ENCODE data around the gene MACF1.
A peak's percentile ranks its signal among the peaks of the same experiment; 100 is the strongest.
"Not testable (repeated sequence)": the region's sequence is repeated elsewhere in the genome, so short reads cannot be mapped to it uniquely, and the experiment has no call there.

MACF1 gene

DNA sequence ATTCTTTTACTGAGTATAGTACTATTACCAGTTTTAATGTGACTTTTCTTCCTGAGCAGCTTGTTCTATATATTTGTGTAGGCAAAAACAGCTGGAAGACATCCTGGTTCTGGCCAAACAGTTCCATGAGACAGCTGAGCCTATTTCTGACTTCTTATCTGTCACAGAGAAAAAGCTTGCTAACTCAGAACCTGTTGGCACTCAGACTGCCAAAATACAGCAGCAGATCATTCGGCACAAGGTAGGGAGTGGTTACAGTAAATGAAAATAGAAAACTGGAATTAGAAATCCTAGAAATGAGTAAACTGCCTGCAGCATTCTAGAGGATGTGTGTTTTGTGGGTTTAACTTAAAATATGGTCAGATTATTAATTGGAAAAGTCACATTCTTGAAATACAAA, 222.9 kb downstream of the MACF1 start:
- DNase-seq, result no peak

- DNase-seq, result no peak
Measured at GRCh38 chr1:39427912-39428311, 223.4 kb downstream of the MACF1 start.

- DNase-seq, result peak; percentile 26
Measured at GRCh38 chr1:39431927-39432326, 227.4 kb downstream of the MACF1 start.

DNA sequence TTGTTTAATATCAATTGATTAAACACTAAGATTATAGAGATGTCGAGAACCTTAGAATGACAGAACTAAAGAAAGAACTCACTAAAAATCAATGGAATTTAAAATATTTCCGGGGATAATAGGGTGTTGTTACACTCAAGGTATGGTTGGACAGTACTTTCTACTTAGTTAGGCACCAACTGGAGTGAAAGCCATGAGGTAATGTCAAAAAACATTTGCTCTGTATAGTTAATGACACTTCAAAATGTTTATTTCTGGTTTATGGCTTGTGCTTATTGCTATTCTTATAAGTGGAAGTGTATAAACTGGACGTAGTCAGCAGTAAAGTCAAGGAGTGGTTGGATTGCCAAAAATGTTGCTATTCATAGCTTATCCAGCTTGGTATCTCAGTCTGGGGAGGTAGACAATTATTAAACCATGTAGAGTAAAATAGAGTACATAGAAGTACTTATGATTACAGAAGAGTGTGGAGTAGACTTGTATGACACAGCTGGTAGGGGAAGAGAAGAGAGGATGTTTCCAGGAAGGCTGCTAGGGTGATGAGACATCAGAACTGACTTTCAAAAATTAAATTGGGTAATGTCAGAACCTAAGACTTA, 230.4 kb downstream of the MACF1 start:
- no peak for DNase-seq

- no peak for DNase-seq
Measured at GRCh38 chr1:39435597-39435996, 231.1 kb downstream of the MACF1 start.

DNA sequence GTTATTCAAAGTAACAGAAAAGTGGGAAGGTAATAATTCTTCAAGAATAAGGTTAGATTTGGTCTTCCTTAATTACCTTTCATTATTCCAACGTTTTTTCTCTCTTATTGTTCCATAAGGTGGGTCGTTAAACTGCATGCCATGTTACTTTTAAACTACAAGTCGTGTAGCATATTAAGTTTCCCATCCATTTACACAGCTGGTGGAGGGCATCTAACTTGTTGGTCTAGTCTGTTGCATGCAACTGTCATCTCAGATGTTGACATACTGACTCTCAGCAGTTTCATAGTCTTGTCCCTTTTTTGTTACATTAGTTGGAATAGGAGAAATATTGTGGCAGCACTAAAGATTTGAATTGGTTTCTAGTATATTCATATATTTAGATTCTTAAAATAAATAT, 232.3 kb downstream of the MACF1 start:
- DNase-seq, result no peak

GRCh38 chr1:39438042-39438441, 233.5 kb downstream of the MACF1 start:
- DNase-seq, result no peak

- no peak for DNase-seq
Measured at GRCh38 chr1:39440856-39441255, 236.4 kb downstream of the MACF1 start.

- DNase-seq, result no peak
Measured at GRCh38 chr1:39441797-39442196, 237.3 kb downstream of the MACF1 start.

GRCh38 chr1:39445573-39445972, 241.1 kb downstream of the MACF1 start:
- no peak for DNase-seq

DNA sequence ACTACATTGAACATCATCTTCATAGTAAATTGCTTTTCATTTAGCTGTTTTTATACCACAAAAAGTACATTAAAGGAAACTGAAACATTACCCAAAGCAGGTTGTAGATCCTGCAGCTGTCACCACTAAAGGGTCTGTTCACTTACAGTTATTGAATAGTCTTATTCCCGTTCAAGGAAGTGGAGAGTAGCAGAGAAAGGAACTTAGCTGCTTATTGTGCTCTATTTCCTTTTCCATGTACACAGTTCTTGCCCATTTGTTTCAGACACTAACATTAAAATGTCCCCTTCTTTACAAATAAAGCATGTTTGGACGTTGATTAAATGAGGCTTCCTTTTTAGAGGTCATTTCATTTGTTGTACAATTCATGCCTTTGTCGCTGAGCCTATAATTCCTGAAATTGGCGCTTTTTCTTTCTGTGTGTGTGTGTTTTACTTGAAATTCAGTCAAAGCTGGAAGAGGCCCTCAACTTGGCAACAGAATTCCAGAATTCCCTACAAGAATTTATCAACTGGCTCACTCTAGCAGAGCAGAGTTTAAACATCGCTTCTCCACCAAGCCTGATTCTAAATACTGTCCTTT, 242.6 kb downstream of the MACF1 start:
- no peak for DNase-seq

GRCh38 chr1:39450041-39450440, 245.5 kb downstream of the MACF1 start:
- DNase-seq, result not testable (repeated sequence)

DNA sequence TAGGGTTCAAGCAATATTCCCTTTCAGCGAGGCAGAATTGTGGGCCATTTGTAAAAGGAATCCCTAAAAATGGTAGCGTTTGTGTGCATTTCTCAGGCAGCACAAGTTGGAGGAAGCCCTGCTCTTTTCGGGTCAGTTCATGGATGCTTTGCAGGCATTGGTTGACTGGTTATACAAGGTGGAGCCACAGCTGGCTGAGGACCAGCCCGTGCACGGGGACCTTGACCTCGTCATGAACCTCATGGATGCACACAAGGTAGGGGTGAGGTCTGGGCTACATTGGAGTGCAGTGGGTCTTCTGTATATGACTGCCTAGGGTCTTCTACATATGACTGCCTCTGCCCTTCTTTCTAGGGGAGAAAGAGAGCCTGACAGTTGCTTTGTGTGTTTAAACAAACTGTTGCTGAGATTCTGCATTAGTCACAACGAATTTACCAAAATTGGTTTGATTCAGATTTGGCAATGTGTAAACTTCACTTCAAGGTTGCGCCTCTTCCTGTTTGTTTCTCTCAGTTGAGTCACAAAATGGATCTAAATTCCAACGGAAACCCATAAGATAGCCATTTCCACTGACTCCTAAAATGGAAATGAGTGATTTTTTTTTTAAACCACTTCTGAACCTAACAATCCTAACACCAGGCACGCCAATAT, 246.6 kb downstream of the MACF1 start:
- peak; percentile 35 for DNase-seq

DNA sequence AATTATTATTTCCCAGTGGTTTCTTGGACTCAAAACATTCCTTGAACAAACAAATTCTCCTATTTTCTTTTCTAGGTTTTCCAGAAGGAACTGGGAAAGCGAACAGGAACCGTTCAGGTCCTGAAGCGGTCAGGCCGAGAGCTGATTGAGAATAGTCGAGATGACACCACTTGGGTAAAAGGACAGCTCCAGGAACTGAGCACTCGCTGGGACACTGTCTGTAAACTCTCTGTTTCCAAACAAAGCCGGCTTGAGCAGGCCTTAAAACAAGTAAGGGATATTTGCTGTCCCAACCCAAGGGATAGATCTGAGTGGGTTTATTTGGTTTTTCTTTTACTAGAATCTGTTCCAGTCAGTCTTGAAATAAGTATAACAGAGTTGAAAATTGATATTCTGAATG, 247.6 kb downstream of the MACF1 start:
- no peak for DNase-seq

DNA sequence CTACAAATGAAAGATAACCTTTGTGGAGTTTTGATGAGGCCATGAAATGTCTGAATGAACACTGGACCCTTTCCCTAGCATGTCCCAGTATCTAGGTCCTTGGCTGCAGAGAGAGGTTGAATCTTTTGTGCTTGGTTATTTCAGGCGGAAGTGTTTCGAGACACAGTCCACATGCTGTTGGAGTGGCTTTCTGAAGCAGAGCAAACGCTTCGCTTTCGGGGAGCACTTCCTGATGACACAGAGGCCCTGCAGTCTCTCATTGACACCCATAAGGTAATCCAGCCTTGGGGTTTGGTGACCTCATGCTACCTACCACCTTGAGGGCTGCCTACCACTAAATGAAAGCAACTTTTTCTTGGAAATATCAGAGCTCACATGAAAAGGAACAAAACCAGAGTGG, 248.0 kb downstream of the MACF1 start:
- no peak for DNase-seq

DNA sequence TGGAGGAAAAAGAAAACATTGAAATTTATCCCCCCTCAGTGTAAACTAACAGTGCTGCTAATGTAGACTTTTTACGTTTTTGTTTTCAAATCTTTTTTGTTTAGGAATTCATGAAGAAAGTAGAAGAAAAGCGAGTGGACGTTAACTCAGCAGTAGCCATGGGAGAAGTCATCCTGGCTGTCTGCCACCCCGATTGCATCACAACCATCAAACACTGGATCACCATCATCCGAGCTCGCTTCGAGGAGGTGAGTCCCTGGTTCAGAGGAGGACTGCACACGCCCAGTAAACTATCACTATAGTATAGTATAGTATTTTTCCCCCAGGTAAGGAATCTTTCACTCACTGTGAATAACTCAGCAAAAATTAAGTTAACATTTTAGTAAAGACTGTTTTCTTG, 249.1 kb downstream of the MACF1 start:
- peak; percentile 6 for DNase-seq

DNA sequence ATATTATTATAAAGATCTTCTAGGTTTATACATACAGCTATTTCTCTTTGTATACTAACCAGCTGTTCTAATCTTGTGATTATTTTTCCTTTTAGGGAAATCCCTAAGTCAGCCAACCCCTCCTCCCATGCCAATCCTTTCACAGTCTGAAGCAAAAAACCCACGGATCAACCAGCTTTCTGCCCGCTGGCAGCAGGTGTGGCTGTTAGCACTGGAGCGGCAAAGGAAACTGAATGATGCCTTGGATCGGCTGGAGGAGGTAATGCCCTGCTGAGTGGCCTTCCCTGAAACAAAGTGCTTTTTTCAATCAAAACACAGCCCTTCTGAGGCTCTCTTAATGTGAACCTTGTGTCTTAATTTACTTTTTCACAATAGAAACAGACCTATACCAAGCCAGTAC, 254.5 kb downstream of the MACF1 start:
- no peak for DNase-seq

GRCh38 chr1:39462074-39462473, 257.6 kb downstream of the MACF1 start:
- peak; percentile 36 for DNase-seq

- DNase-seq, result no peak
Measured at GRCh38 chr1:39466413-39467107, 262.1 kb downstream of the MACF1 start.

DNA sequence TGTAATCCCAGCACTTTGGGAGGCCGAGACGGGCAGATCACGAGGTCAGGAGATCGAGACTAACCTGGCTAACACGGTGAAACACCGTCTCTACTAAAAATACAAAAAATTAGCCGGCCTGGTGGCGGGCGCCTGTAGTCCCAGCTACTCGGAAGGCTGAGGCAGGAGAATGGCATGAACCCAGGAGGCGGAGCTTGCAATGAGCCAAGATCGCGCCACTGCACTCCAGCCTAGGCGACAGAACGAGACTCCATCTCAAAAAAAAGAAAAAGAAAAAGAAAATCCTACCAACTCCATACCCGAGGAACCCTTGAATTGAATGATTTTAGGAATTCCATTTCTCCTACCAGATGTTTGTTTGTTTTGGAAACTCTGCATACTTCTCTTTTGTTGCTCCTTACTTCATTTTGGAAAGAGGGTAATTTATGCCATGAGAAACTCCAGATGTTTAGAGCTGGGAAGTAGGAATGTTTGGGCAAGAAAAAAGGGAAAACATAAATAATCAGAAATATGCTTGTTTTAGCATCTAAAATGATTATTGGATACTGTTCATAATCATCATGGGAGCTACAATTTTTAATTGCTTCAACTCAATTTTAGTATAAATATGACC, 262.7 kb downstream of the MACF1 start:
- DNase-seq, result not testable (repeated sequence)

DNA sequence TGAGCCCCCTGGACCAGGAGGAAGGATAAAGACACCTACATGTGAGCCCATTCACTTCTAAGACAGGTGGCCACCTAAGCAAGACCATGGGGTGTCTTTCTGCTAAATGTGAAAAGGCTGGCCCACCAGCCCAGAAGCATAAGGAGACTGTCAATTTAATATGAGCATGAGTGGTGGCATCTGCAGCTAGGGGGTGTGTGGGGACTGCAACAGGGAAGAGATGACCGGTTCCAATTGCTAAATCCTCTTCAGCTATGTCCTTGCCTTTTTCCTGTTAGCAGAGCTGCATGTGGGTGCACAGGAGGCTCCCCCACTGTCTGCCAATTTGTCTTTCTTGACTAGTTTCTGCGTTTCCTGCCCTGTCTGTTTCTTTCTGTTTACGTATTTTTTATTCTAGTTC, 264.7 kb downstream of the MACF1 start:
- no peak for DNase-seq

DNA sequence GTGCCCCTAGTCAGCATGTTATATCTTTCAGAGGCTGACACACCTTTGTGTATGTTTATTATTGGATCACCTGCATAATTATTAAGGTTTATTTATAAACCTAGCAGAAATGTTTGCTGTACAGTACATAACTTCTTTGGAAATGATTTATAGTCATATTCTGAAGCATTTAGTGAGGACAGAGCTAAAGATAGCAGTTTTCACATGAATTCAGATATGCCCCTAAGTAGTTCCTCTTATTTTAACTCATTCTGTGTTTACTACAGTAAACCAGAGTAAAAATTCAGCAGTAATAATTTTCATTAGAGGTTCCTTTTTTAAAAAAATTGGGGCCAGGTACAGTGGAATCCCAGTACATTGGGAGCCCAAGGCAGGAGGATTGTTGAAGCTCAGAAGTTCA, 265.5 kb downstream of the MACF1 start:
- no peak for DNase-seq

- DNase-seq, result no peak
Measured at GRCh38 chr1:39472826-39473225, 268.3 kb downstream of the MACF1 start.

- DNase-seq, result no peak
Measured at GRCh38 chr1:39473324-39473723, 268.8 kb downstream of the MACF1 start.

All from fibroblast of skin of right biceps (primary cell).